Measurements from ENCODE around the gene SELENOM.

The SELENOM gene

GRCh38 chr22:31089160-31090100 lies 17.9 kb downstream of the SELENOM start:
- FAIRE-seq (peak; percentile 73), DNase-seq (ENCODE audit: insufficient read length, low spot score) (peak; percentile 77)
- TF ChIP-seq POLR2A (IDR thresholded peaks at IDR 0.05; ENCODE audit: low read depth, low read length) (no peak), POLR2AphosphoS5 (IDR thresholded peaks at IDR 0.05; ENCODE audit: low read depth, low read length) (no peak), TAF1 (IDR thresholded peaks at IDR 0.05; ENCODE audit: low read depth, low read length) (no peak), POU2F2 (IDR thresholded peaks at IDR 0.05; ENCODE audit: low read depth, low read length) (no peak), PAX5 (IDR thresholded peaks at IDR 0.05; ENCODE audit: insufficient read depth, low read length, severe bottlenecking) (no peak), SPI1 (IDR thresholded peaks at IDR 0.05; ENCODE audit: low read depth, low read length) (no peak)

- no peak for DNase-seq (ENCODE audit: insufficient read length, low spot score)
- FAIRE-seq: peak; percentile 43
- TF ChIP-seq SPI1 (IDR thresholded peaks at IDR 0.05; ENCODE audit: low read depth, low read length) (no peak), TAF1 (IDR thresholded peaks at IDR 0.05; ENCODE audit: low read depth, low read length) (no peak), POLR2AphosphoS5 (IDR thresholded peaks at IDR 0.05; ENCODE audit: low read depth, low read length) (no peak), POU2F2 (IDR thresholded peaks at IDR 0.05; ENCODE audit: low read depth, low read length) (no peak), POLR2A (IDR thresholded peaks at IDR 0.05; ENCODE audit: low read depth, low read length) (no peak), PAX5 (IDR thresholded peaks at IDR 0.05; ENCODE audit: insufficient read depth, low read length, severe bottlenecking) (no peak)
Observed at GRCh38 chr22:31088233-31088986, 19.0 kb downstream of the SELENOM start.

GRCh38 chr22:31087744-31088215 lies 19.6 kb downstream of the SELENOM start:
- no peak for DNase-seq (ENCODE audit: insufficient read length, low spot score)
- no peak for FAIRE-seq
- TF ChIP-seq POLR2AphosphoS5 (IDR thresholded peaks at IDR 0.05; ENCODE audit: low read depth, low read length): no peak
- no peak for TF ChIP-seq PAX5 (IDR thresholded peaks at IDR 0.05; ENCODE audit: insufficient read depth, low read length, severe bottlenecking)

GRCh38 chr22:31086703-31087330 lies 20.6 kb downstream of the SELENOM start:
- FAIRE-seq (no peak), DNase-seq (ENCODE audit: insufficient read length, low spot score) (no peak)
- TF ChIP-seq POU2F2 (IDR thresholded peaks at IDR 0.05; ENCODE audit: low read depth, low read length) (no peak), POLR2A (IDR thresholded peaks at IDR 0.05; ENCODE audit: low read depth, low read length) (no peak), PAX5 (IDR thresholded peaks at IDR 0.05; ENCODE audit: insufficient read depth, low read length, severe bottlenecking) (no peak)

- FAIRE-seq (no peak), DNase-seq (ENCODE audit: insufficient read length, low spot score) (peak; percentile 27)
- TF ChIP-seq POLR2AphosphoS5 (IDR thresholded peaks at IDR 0.05; ENCODE audit: low read depth, low read length) (no peak), SPI1 (IDR thresholded peaks at IDR 0.05; ENCODE audit: low read depth, low read length) (no peak), POLR2A (IDR thresholded peaks at IDR 0.05; ENCODE audit: low read depth, low read length) (no peak), PAX5 (IDR thresholded peaks at IDR 0.05; ENCODE audit: insufficient read depth, low read length, severe bottlenecking) (no peak), TAF1 (IDR thresholded peaks at IDR 0.05; ENCODE audit: low read depth, low read length) (no peak)
Observed at GRCh38 chr22:31085928-31086327, 21.4 kb downstream of the SELENOM start.

- FAIRE-seq (no peak), DNase-seq (ENCODE audit: insufficient read length, low spot score) (no peak)
- TF ChIP-seq TAF1 (IDR thresholded peaks at IDR 0.05; ENCODE audit: low read depth, low read length) (no peak), POU2F2 (IDR thresholded peaks at IDR 0.05; ENCODE audit: low read depth, low read length) (no peak), SPI1 (IDR thresholded peaks at IDR 0.05; ENCODE audit: low read depth, low read length) (no peak), PAX5 (IDR thresholded peaks at IDR 0.05; ENCODE audit: insufficient read depth, low read length, severe bottlenecking) (no peak), POLR2A (IDR thresholded peaks at IDR 0.05; ENCODE audit: low read depth, low read length) (no peak)
Observed at GRCh38 chr22:31085493-31085824, 21.9 kb downstream of the SELENOM start.

- FAIRE-seq: peak; percentile 94
- peak; percentile 95 for DNase-seq (ENCODE audit: insufficient read length, low spot score)
Observed at GRCh38 chr22:31084811-31085492, 22.4 kb downstream of the SELENOM start.

GRCh38 chr22:31083923-31084810 lies 23.2 kb downstream of the SELENOM start:
- peak; percentile 33 for DNase-seq (ENCODE audit: insufficient read length, low spot score)
- FAIRE-seq: peak; percentile 47
- TF ChIP-seq SPI1 (IDR thresholded peaks at IDR 0.05; ENCODE audit: low read depth, low read length) (peak; percentile 68), POU2F2 (IDR thresholded peaks at IDR 0.05; ENCODE audit: low read depth, low read length) (peak; percentile 35; the same call in 1 of the 2 replicates), POLR2AphosphoS5 (IDR thresholded peaks at IDR 0.05; ENCODE audit: low read depth, low read length) (no peak)

More at GRCh38 chr22:31084811-31085492, 22.4 kb downstream of the SELENOM start:
- TF ChIP-seq TAF1 (IDR thresholded peaks at IDR 0.05; ENCODE audit: low read depth, low read length) (peak; percentile 74; the same call in 1 of the 2 replicates), PAX5 (IDR thresholded peaks at IDR 0.05; ENCODE audit: insufficient read depth, low read length, severe bottlenecking) (no peak), POLR2AphosphoS5 (IDR thresholded peaks at IDR 0.05; ENCODE audit: low read depth, low read length) (peak; percentile 74), POU2F2 (IDR thresholded peaks at IDR 0.05; ENCODE audit: low read depth, low read length) (no peak), POLR2A (IDR thresholded peaks at IDR 0.05; ENCODE audit: low read depth, low read length) (peak; percentile 74), SPI1 (IDR thresholded peaks at IDR 0.05; ENCODE audit: low read depth, low read length) (no peak)
